GM18526 (cell line): ENCODE measurements around the gene SACM1L.

Experiments used
- POLR2A ChIP-seq: IDR thresholded peaks from 3 replicates; pipeline ENCODE4 v1.6.1; 2011; ENCODE audit not compliant: insufficient read length; ENCODE audit errors: extremely low read depth

Gene SACM1L

DNA sequence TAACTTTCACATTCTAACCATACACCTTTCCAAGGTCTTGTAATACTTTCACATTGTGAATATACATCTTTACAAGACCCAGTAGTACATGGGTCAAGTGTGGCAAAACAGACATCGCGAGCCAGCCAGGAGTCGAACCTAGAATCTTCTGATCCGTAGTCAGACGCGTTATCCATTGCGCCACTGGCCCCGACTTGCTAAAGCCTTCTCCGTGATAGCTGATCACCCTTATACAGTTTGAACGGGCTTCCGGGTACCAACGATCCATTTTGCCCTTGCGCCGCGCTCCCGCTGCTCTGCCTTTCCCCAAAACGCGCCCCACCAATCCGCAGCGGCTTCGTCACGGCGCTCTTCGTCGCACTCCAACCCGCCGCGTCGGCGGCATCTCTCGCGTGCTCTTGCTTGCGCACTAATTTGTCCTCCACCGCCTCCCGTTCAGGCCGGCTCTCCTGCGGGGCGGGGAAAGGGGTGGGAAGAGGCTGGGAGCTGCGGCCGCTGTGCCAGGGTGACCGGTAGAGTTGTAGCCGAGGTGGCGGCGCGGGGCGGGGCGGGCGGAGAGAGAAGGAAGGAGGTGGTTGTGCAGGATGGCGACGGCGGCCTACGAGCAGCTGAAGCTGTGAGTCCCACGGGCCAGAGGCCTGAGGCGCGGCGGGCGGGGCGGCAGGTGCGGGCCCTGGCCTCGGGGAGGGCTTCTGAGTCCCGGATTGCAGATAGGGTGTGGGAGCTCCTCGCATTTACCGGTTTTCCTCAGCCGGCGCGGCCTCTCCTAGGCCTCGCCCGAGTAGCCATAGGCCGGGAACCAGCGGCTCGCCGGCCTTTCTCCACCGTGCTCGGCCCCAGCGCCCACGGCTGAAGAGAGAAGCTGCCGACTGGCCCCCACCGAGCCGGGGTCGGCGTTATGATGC, at the start of gene SACM1L:
TSS of gene SACM1L (plus strand) at position 515 of the 905 bp plus-strand sequence. CDS start at position 585, 70 bp downstream.
- TF ChIP-seq POLR2A, result peak; percentile 77

DNA sequence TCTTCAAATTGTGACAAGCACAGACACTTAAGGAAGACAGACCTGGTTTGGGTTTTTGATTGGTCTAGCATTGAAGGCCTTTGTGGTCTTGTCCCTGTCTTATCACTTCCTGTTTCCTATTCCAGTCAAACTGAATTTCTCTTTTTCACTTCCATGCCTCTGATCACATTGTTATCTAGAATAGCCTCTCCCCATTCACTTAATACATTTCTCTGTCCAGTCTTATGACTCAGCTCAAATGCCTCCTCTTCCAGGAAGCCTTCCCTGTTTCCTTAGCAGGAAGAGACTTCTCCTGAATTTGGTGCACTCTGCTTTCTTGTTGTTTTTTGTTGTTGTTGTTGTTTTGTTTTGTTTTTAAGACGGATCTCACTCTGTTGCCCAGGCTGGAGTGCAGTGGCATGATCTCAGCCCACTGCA, 49.1 kb upstream of the SACM1L start:
- no peak for TF ChIP-seq POLR2A

- TF ChIP-seq POLR2A, result no peak
Observed at GRCh38 chr3:45640724-45641361, 48.4 kb upstream of the SACM1L start.

DNA sequence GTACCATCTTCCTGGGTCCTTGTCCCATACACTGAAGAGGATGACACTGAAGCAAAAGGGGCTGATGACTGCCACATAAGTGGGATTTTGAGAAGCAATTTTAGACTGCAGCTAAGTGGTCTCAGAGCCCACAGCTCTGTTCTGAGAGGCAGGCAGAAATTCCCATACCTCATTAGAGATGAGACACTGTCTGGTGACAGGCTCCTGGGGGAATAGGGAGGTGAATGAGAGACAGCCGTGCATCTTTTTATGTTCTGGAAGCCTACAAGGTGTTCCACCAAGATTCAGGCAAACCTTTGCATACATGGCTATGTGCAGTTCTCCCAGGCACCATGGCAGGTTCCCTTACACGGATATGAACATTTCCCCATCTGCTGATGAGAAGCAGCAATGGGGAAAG, 47.4 kb upstream of the SACM1L start:
- no peak for TF ChIP-seq POLR2A

DNA sequence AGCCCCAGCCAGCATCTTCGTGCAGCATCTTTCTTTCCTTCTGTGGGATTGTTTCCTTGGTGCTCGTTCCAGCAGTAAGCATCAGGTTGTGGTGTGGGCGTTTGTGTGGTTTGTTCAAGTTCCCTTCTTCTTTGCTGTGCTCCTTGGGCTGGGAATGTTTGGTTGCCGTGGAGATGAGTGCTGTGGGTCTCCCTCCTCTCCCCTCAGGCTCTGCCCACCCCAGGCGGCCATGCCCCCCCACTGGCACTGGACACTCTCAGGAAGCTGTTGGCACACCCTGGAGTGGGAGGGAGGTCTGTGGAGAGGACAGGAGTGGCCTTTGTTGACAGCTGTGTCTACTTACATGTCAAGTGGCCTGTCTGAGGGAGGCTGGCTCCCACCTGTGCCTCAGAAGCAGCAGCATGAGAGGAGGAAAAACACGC, 46.5 kb upstream of the SACM1L start:
- no peak for TF ChIP-seq POLR2A

- no peak for TF ChIP-seq POLR2A
Observed at GRCh38 chr3:45644063-45644790, 45.0 kb upstream of the SACM1L start.

- no peak for TF ChIP-seq POLR2A
Observed at GRCh38 chr3:45644791-45645201, 44.4 kb upstream of the SACM1L start.

DNA sequence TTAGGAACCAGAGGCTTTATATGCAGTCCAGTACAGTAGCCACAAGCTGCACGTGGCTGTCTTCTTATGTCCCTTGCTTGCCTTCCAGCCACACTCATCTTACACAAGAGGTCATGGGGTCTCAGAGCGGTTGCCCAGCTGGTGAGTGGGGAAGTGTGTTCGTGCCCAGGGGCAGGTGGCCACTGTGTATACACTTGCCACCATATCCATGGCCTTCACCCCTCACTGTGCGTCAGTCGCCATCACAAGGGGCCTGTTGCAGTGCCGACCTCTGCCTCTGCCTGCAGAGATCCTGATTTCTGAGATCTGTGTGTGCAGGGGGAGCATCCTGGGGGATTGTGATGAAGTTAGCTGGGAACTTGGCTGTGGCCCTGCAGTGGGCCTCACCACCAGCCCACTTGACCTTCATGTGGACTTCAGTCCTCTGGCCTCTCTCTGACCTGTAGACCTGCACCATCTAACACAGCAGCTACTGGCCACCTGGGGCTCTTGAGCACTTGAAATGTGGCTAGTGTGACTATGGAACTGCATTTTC, 43.1 kb upstream of the SACM1L start:
- TF ChIP-seq POLR2A, result no peak

- no peak for TF ChIP-seq POLR2A
Observed at GRCh38 chr3:45647148-45647619, 42.0 kb upstream of the SACM1L start.

DNA sequence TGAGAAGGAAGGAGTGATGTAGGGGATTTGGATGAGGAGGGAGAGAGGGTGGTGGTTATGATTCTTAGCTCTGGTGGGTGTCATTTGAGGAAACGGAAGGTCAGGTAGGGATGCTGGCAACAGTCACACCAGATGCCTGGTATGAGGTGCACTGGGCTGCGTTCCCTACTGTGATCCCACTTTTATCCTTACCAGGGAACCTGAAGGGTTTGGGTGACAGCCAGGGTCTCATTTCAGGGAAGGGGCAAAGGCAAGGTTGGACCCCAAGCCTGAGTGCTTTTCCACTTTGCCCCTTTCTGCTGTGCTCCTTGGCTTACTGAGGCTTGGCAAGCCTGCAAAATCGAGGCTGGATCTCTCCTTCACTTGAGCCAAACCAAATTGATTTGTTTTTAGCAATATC, 36.0 kb upstream of the SACM1L start:
- no peak for TF ChIP-seq POLR2A

- TF ChIP-seq POLR2A, result no peak
Observed at GRCh38 chr3:45654397-45654944, 34.7 kb upstream of the SACM1L start.

- TF ChIP-seq POLR2A, result no peak
Observed at GRCh38 chr3:45655906-45656305, 33.3 kb upstream of the SACM1L start.

DNA sequence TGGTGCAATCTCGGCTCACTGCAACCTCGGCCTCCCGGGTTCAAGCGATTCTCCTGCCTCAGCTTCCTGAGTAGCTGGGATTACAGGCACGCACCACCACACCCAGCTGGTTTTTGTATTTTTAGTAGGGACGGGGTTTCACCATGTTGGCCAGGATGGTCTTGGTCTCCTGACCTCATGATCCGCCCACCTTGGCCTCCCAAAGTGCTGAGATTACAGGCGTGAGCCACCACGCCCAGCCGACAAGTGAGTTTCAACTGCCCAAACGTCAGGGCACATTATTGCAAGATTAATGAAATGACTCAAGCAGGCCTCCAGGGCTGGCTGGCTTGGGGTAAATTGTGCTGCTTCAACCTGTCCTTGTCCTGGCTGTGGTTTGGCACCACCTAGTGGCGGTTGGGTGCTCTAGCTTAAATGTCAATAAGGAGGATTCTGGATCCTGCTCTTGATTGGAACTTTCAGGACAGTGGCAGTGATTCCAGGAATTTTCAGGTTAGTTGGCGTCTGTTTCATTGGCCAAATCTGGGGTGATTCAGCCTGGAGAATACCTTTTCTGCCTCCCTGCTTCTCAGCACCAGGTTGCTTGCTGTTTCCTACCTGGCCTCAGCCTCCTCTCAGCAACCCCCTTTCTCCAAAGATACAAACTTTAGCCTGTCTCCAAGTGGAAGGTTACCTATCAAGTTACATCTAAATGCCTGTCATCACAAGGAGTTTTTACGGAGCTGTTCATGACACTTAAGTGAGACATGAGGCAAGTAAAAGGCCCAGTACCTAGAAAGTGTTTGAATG, 32.4 kb upstream of the SACM1L start:
- no peak for TF ChIP-seq POLR2A

GRCh38 chr3:45657853-45658252, 31.3 kb upstream of the SACM1L start:
- no peak for TF ChIP-seq POLR2A
